ENCODE data around the gene BABAM1. TPM values are rescaled to one million over a fixed set of nuclear protein-coding genes. Genes with fewer than 3 reads are reported as not detected.

Gene BABAM1
- total RNA-seq, 2 experiments from 2014 or later, result 110 TPM

- H3K27me3 Mint-ChIP-seq, result no peaks in the 10 kb centered on the region
- H3K36me3 Mint-ChIP-seq, result peaks cover 7% of the 10 kb centered on the region
- intact Hi-C loops (cut with micrococcal nuclease), result loop anchor here (1.0 to 5.0 kb wide), 4 partner anchors 20 to 509 kb away; no protein-coding TSS in a partner anchor
- ChIA-PET POLR2A (interaction anchor here (0.6 to 3.6 kb wide), 4 partner anchors 14 to 205 kb away, joined by 3 to 13 read pairs (median 3); partner anchors contain the start of gene BABAM1), CTCF (interaction anchor here (0.6 to 5.4 kb wide), 19 partner anchors 10 to 509 kb away, joined by 3 to 85 read pairs (median 4); partner anchors contain the start of genes BABAM1, DDA1, MRPL34 and USHBP1)
- H3K27ac Mint-ChIP-seq, result no peak within 1 kb of the TSS
- no peaks in the 10 kb centered on the region for H3K9me3 Mint-ChIP-seq
- H3K4me3 Mint-ChIP-seq, result peak within 1 kb of the TSS; percentile 87
- DNase-seq, result peak; percentile 64
- peaks cover 3% of the 10 kb centered on the region for H3K4me1 Mint-ChIP-seq (ENCODE audit: low read depth)
Observed at GRCh38 chr19:17281391-17282304, 14.4 kb downstream of the BABAM1 start, which contains the start of gene ANKLE1. ANKLE1 (plus strand) TSS chr19:17281901; CDS start chr19:17281921, 20 bp downstream.

- H3K27ac Mint-ChIP-seq, result no peak overlapping the region
- ChIA-PET CTCF (interaction anchor here (0.6 to 5.4 kb wide), 17 partner anchors 10 to 510 kb away, joined by 3 to 85 read pairs (median 5); partner anchors contain the start of genes BABAM1, DDA1, MRPL34 and USHBP1), POLR2A (interaction anchor here (0.6 to 3.6 kb wide), 4 partner anchors 15 to 57 kb away, joined by 3 to 13 read pairs (median 4); partner anchors contain the start of genes BABAM1 and OCEL1)
Observed at GRCh38 chr19:17282488-17283125, 15.4 kb downstream of the BABAM1 start.

GRCh38 chr19:17283504-17283996 is 16.3 kb downstream of the BABAM1 start:
- Mint-ChIP-seq H3K27me3 (no peaks in the 10 kb centered on the region), H3K27ac (no peak overlapping the region), H3K4me3 (no peak overlapping the region), H3K4me1 (ENCODE audit: low read depth) (peaks cover 3% of the 10 kb centered on the region), H3K9me3 (no peaks in the 10 kb centered on the region), H3K36me3 (peaks cover 3% of the 10 kb centered on the region)
- POLR2A ChIA-PET, result interaction anchor here (1.4 kb wide), 1 partner anchor 57 kb away, joined by 5 read pairs; the partner anchor contains the start of gene OCEL1
- no peak for DNase-seq
- intact Hi-C loops (cut with micrococcal nuclease), result loop anchor here (2.0 to 5.0 kb wide), 2 partner anchors 217 to 511 kb away; no protein-coding TSS in a partner anchor
- CTCF ChIA-PET, result interaction anchor here (0.9 to 5.4 kb wide), 10 partner anchors 9 to 511 kb away, joined by 3 to 85 read pairs (median 4); partner anchors contain the start of genes ABHD8 and BABAM1

More at GRCh38 chr19:17282488-17283125, 15.4 kb downstream of the BABAM1 start:
- intact Hi-C loops (cut with micrococcal nuclease), result loop anchor here (1.0 to 5.0 kb wide), 4 partner anchors 21 to 510 kb away; no protein-coding TSS in a partner anchor
- H3K4me1 Mint-ChIP-seq (ENCODE audit: low read depth), result peaks cover 3% of the 10 kb centered on the region
- H3K4me3 Mint-ChIP-seq, result peak overlapping the region; percentile 87
- DNase-seq, result peak; percentile 88
- no peaks in the 10 kb centered on the region for H3K27me3 Mint-ChIP-seq
- peaks cover 4% of the 10 kb centered on the region for H3K36me3 Mint-ChIP-seq
- H3K9me3 Mint-ChIP-seq, result no peaks in the 10 kb centered on the region

GRCh38 chr19:17285415-17286135 is 18.3 kb downstream of the BABAM1 start:
- Mint-ChIP-seq H3K36me3 (peaks cover 3% of the 10 kb centered on the region), H3K4me3 (no peak overlapping the region), H3K4me1 (ENCODE audit: low read depth) (peaks cover 3% of the 10 kb centered on the region), H3K27ac (no peak overlapping the region), H3K9me3 (no peaks in the 10 kb centered on the region), H3K27me3 (peaks cover 3% of the 10 kb centered on the region)
- intact Hi-C loops (cut with micrococcal nuclease), result no loop called here
- DNase-seq, result no peak
- ChIA-PET POLR2A (no interaction called here), CTCF (interaction anchor here (1.0 to 1.5 kb wide), 2 partner anchors 216 to 513 kb away, joined by 3 read pairs; no protein-coding TSS in a partner anchor)

GRCh38 chr19:17286263-17286662 is 19.0 kb downstream of the BABAM1 start:
- Mint-ChIP-seq H3K36me3 (peaks cover 3% of the 10 kb centered on the region), H3K4me3 (no peak overlapping the region), H3K27ac (no peak overlapping the region), H3K9me3 (no peaks in the 10 kb centered on the region), H3K4me1 (ENCODE audit: low read depth) (peaks cover 3% of the 10 kb centered on the region), H3K27me3 (peaks cover 3% of the 10 kb centered on the region)
- ChIA-PET CTCF (no interaction called here), POLR2A (no interaction called here)
- no peak for DNase-seq
- intact Hi-C loops (cut with micrococcal nuclease), result no loop called here

GRCh38 chr19:17286752-17287151 is 19.5 kb downstream of the BABAM1 start:
- ChIA-PET CTCF (interaction anchor here (0.6 kb wide), 1 partner anchor 26 kb away, joined by 3 read pairs; no protein-coding TSS in a partner anchor), POLR2A (no interaction called here)
- peaks cover 3% of the 10 kb centered on the region for H3K36me3 Mint-ChIP-seq
- no peak overlapping the region for H3K4me3 Mint-ChIP-seq
- DNase-seq, result no peak
- no peaks in the 10 kb centered on the region for H3K9me3 Mint-ChIP-seq
- H3K27me3 Mint-ChIP-seq, result peaks cover 3% of the 10 kb centered on the region
- intact Hi-C loops (cut with micrococcal nuclease), result no loop called here
- peaks cover 4% of the 10 kb centered on the region for H3K4me1 Mint-ChIP-seq (ENCODE audit: low read depth)
- H3K27ac Mint-ChIP-seq, result no peak overlapping the region

GRCh38 chr19:17289489-17289888 is 22.2 kb downstream of the BABAM1 start:
- Mint-ChIP-seq H3K36me3 (peaks cover 3% of the 10 kb centered on the region), H3K27ac (no peak overlapping the region), H3K4me1 (ENCODE audit: low read depth) (peaks cover 6% of the 10 kb centered on the region), H3K27me3 (peaks cover 3% of the 10 kb centered on the region), H3K4me3 (no peak overlapping the region), H3K9me3 (no peaks in the 10 kb centered on the region)
- POLR2A ChIA-PET, result no interaction called here
- intact Hi-C loops (cut with micrococcal nuclease), result no loop called here
- CTCF ChIA-PET, result interaction anchor here (1.6 kb wide), 1 partner anchor 16 kb away, joined by 7 read pairs; the partner anchor contains the start of gene MRPL34
- peak; percentile 75 for DNase-seq

- DNase-seq, result peak; percentile 86
- ChIA-PET POLR2A (interaction anchor here (0.6 to 1.2 kb wide), 3 partner anchors 13 to 58 kb away, joined by 3 to 4 read pairs (median 3); partner anchors contain the start of gene MRPL34), CTCF (interaction anchor here (0.6 to 3.4 kb wide), 14 partner anchors 10 to 197 kb away, joined by 3 to 24 read pairs (median 4); partner anchors contain the start of genes ABHD8, ANKLE1, ANO8 and BABAM1)
- H3K27me3 Mint-ChIP-seq, result peaks cover 3% of the 10 kb centered on the region
- H3K36me3 Mint-ChIP-seq, result no peaks in the 10 kb centered on the region
- H3K9me3 Mint-ChIP-seq, result no peaks in the 10 kb centered on the region
- H3K27ac Mint-ChIP-seq, result peak overlapping the region; percentile 28
- H3K4me3 Mint-ChIP-seq, result peak overlapping the region; percentile 86
- intact Hi-C loops (cut with micrococcal nuclease), result loop anchor here (1.0 kb wide), 1 partner anchor 94 kb away; no protein-coding TSS in a partner anchor
- H3K4me1 Mint-ChIP-seq (ENCODE audit: low read depth), result peaks cover 9% of the 10 kb centered on the region
Observed at GRCh38 chr19:17292301-17293074, 25.2 kb downstream of the BABAM1 start.

GRCh38 chr19:17293605-17294004 is 26.4 kb downstream of the BABAM1 start:
- intact Hi-C loops (cut with micrococcal nuclease), result no loop called here
- CTCF ChIA-PET, result interaction anchor here (0.7 to 3.4 kb wide), 9 partner anchors 10 to 199 kb away, joined by 3 to 24 read pairs (median 11); partner anchors contain the start of genes ABHD8, ANKLE1, ANO8 and BABAM1
- POLR2A ChIA-PET, result no interaction called here
- no peak overlapping the region for H3K4me3 Mint-ChIP-seq
- peaks cover 9% of the 10 kb centered on the region for H3K4me1 Mint-ChIP-seq (ENCODE audit: low read depth)
- no peak overlapping the region for H3K27ac Mint-ChIP-seq
- DNase-seq, result no peak
- H3K36me3 Mint-ChIP-seq, result peaks cover 3% of the 10 kb centered on the region
- peaks cover 4% of the 10 kb centered on the region for H3K9me3 Mint-ChIP-seq
- peaks cover 3% of the 10 kb centered on the region for H3K27me3 Mint-ChIP-seq
